ENCODE results near the gene TMC4. TPM values are rescaled to one million over a fixed set of nuclear protein-coding genes. Genes with fewer than 3 reads are reported as not detected.
"Not testable (repeated sequence)": the region's sequence is repeated elsewhere in the genome, so short reads cannot be mapped to it uniquely, and the experiment has no call there.

The TMC4 gene
- total RNA-seq, 1 donor from 2014 or later: 1.6 TPM

GRCh38 chr19:54204767-54205468 is 32.0 kb upstream of the TMC4 start:
- no peak for DNase-seq (ENCODE audit: low spot score)

DNA sequence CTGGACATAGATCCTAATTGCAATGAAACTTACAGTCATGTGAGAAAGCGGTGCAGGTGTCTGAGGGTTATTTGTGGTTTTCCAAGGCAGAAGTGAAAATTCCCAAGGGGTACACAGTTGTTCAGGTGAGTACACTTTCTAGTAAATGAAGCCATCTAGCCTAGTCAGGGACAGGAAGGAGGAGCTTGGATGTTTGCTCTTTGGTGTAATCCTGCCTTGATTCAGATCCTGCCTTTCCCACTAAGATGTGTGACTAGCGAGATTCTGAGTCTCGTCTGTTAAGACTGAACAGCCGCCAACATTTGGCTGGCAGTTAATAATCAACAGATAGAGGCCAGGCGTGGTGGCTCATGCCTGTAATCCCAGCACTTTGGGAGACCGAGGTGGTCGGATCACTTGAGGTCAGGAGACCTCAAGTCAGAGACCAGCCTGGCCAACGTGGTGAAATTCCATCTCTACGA is 30.2 kb upstream of the TMC4 start:
- DNase-seq (ENCODE audit: low spot score): no peak

- DNase-seq (ENCODE audit: low spot score): no peak
Observed at GRCh38 chr19:54201980-54202379, 29.0 kb upstream of the TMC4 start.

GRCh38 chr19:54201172-54201701 is 28.3 kb upstream of the TMC4 start:
- no peak for DNase-seq (ENCODE audit: low spot score)

- DNase-seq (ENCODE audit: low spot score): no peak
Observed at GRCh38 chr19:54199401-54199800, 26.4 kb upstream of the TMC4 start.

DNA sequence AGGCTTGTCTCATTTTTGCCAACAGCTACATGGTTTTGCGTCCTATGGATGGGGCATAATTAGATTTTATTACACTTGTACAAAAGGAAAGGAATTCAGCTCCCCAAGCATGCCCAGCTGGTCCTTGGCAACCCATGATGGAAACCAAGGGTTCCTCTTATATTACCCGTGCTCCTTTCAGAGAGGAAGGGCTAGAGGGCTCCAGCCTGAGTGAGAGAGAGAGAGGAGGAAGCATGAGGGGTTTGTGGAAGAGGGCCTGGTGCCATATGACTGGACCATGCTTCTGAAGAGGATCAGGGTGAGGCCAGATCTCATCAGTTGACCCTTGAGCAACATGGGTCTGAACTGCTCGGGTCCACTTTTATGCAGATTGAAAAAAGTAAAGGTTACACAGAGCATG is 24.2 kb upstream of the TMC4 start:
- no peak for DNase-seq (ENCODE audit: low spot score)

DNA sequence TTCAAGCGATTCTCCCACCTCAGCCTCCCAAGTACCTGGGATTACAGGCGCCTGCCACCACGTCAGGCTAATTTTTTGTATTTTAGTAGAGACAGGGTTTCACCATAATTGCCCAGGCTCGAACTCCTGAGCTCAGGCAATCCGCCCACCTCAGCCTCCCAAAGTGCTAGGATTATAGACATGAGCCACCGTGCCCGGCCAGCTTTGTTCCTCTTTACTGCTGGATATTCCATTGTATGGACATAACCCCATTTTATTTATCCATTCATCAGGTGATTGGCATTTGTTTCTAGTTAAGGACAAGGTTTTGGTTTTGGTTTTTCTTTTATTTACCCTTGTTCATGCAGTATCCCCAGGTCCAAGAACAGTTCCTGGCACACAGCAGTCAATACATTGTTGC is 23.6 kb upstream of the TMC4 start:
- no peak for DNase-seq (ENCODE audit: low spot score)

DNA sequence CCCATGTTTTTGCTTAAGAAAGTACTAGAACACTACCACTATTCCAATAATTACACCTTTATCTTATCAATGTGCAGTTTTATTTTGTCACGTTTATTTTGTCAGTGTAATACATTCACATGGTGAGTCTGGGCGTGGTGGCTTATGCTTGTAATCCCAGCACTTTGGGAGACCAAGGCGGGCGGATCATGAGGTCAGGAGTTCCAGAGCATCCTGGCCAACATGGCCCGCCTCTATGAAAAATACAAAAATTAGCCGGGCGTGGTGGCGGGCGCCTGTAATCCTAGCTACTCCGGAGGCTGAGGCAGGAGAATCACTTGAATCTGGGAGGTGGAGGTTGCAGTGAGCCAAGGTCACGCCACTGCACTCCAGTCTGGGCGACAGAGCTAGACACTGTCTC is 21.5 kb upstream of the TMC4 start:
- not testable (repeated sequence) for DNase-seq (ENCODE audit: low spot score)

- no peak for DNase-seq (ENCODE audit: low spot score)
Observed at GRCh38 chr19:54193011-54193410, 20.1 kb upstream of the TMC4 start.

DNA sequence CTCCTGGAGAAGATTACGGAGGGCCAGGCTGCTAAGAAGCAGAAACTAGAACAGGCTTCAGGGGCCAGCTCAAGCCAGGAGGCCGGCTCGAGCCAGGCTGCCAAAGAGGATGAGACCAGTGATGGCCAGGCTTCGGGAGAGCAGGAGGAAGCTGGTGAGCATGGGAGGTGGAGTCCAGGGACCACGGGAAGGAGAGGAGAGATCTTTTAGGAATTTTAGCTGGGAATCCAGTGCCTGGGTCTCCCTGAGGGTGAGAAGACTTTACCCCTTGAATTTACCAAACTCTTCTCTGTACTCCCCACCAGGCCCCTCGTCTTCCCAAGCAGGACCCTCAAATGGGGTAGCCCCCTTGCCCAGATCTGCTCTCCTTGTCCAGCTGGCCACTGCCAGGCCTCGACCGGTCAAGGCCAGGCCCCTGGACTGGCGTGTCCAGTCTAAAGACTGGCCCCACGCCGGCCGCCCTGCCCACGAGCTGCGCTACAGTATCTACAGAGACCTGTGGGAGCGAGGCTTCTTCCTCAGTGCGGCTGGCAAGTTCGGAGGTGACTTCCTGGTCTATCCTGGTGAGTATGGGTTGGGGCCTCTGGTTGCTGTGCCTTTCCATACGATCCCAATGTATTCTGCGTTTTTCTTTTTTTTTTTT is 19.0 kb upstream of the TMC4 start:
- DNase-seq (ENCODE audit: low spot score): no peak

DNA sequence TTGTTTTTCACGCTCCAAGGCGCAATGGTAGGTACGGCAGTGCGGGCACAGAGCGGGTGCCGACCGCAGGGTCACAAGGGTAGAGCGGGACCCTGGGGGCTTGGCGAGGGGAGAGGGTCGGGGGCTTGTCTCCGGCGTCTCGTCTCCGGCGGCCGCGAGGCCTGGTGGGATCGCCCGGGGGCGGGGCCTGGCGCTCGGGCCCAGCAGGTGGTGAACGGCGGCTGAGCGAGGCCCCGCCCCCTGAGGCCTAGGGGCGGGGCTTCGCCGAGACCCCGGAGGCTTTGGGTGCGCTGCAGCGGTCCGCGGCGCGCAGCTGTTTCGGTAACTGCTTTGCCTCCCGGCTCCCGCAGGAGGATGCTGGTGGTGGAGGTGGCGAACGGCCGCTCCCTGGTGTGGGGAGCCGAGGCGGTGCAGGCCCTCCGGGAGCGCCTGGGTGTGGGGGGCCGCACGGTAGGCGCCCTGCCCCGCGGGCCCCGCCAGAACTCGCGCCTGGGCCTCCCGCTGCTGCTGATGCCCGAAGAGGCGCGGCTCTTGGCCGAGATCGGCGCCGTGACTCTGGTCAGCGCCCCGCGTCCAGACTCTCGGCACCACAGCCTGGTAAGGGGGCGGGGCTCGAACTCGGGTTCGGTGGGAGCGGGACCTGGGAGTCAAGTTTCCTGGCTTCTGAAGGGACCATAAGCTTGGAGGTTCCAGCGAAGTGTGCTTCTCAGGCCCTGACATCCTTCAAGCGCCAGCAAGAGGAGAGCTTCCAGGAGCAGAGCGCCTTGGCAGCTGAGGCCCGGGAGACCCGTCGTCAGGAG is 18.3 kb upstream of the TMC4 start, which contains the start of gene TSEN34:
TSEN34 (plus strand) TSS at position 298 of the 800 bp plus-strand sequence; CDS start at position 355, 57 bp downstream.
- peak; percentile 95 for DNase-seq (ENCODE audit: low spot score)

DNA sequence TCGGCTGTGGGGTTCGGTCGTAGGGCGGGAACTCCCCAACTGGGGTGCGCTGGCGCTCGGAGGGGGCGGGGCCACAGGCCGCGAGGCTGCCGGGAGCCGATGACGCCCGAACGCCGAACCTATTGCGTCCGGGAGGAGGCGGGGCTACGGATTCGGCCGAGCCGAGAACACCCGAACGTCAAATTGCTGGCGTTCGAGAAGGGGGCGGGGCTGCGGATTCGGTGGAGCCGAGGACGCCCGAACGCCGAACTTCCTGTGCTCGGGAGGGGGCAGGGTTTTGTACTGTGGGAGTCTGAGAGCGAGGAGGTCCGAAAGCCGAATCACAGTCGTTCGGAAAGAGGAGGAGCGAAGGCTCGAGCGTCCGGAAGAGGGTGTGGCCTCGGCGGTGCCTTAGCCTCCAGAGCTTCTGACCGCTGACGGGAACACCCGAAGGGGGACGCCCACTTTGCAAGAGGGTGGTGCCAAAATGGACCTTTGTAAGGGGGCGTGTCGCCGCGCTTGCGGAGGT is 17.6 kb upstream of the TMC4 start:
- peak; percentile 100 for DNase-seq (ENCODE audit: low spot score)

GRCh38 chr19:54189735-54190502 is 17.0 kb upstream of the TMC4 start:
- peak; percentile 100 for DNase-seq (ENCODE audit: low spot score)

GRCh38 chr19:54189145-54189734 is 16.3 kb upstream of the TMC4 start, which contains the start of gene MBOAT7:
Gene MBOAT7, minus strand, starts transcription at chr19:54189580. Its CDS starts 1,072 bp downstream, at chr19:54188508.
- peak; percentile 92 for DNase-seq (ENCODE audit: low spot score)

DNA sequence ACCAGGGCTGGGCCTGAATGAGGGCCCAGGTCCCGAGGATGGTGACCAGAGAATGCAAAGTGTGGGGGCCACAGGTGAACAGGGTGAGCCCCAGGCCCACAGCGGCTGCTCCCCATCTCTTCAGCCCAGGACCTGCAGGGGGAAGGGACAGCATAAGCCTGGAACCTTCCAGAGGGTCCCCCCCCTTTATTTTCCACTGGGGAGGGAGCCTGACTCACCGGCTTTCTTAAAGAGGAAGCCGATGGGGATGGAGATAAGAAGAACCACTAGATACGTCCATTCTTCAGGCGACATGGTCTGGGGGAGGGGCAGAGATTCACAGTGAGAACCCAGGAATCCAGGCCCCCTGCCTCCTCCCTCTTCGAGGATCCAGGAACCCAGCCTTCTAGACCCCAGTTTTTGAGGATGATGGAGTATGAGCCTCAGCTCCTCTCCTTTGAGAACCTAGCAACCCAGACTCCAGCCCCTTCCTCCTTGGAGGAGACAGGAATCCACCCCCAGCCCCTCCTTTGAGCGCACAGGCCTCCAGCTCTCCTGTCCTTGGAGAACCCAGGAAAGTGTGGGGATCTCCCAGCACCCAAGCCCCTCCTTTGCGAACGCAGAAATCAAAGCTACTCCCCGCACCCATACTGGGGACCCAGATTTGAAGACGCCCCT is 15.4 kb upstream of the TMC4 start:
- no peak for DNase-seq (ENCODE audit: low spot score)

DNA sequence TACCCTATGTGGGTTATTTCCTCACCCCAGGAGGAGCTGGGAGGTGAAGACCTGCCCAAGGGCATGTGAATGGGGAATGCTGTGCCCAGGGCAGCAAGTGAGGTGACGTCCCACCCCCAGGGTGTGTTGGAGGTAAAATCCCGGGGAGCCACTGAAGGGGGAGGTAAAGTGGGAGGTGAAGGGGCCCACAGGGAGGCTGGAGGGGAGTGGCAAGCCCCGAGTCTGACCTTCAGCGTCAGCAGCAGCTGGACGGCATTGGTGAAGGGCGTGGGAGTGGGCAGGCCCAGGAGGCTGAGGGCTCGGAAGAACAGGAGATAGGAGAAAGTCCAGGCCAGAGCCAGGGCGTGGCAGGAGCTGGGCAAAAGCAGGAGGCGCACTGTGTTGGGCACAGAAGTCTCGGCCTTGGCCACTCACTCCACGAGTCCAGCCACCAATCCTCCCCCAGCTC is 14.0 kb upstream of the TMC4 start:
- DNase-seq (ENCODE audit: low spot score): no peak

DNA sequence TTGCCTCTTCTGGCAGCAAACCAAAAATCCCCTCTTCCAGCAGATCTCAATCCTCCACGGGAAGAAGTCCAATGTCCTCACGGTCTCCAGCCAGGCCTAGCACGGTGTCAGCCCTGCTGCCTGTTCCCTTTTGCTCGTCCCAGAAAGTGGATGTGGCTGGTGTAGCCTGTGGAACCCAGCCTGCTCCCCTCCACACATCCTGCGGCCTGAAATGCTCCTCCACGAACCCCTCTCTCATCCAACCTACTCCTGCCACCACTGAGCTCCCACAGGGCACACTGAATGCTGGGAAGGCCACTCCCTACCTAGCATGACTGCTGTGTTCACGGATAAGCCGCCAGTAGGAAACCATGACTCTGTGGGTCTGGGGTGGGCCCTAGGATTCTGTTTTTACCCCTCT is 13.4 kb upstream of the TMC4 start:
- no peak for DNase-seq (ENCODE audit: low spot score)

DNA sequence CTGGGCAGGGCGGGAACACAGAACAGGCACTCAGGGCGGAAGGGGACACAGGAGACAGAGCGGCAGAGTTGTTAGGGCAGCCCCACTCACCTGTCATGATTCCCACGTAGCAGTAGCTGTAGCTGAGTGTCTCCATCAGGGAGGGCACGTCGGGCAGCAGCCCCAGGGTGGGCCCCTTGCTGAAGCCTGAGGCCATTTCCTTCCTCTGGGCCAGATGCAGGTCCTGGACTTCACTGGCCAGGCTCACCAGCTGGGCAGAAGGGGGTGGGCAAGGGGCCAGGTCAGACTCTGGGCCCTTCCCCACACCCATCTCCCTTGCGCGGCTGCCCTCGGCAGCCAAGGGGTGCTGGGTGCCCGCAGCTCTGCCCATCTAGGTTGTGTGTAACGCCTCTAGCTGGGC is 10.5 kb upstream of the TMC4 start:
- DNase-seq (ENCODE audit: low spot score): no peak

DNA sequence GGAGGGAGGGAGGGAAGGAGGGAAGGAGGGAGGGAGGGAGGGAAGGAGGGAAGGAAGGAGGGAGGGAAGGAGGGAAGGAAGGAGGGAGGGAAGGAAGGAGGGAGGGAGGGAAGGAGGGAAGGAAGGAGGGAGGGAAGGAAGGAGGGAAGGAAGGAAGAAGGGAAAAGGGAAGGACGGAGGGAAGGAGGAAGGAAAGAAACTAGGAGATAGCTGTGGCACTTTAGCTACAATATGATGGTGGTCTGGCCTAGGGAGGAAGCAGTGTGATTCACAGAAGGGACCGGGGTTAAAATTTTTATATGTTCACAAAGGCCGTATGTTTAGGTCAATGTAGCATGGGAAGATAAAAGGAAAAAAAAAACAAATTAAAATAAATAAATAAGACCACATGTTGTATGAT is 8.9 kb upstream of the TMC4 start:
- not testable (repeated sequence) for DNase-seq (ENCODE audit: low spot score)

GRCh38 chr19:54180691-54181091 is 7.7 kb upstream of the TMC4 start:
- DNase-seq (ENCODE audit: low spot score): no peak

Measured in mesenteric fat pad (tissue), 1 donor.